Stimulated activated CD8-positive, alpha-beta memory T cell treated with anti-CD3 and anti-CD28 coated beads, Interleukin-15, amount 100 ng/mL, for 24 hours (primary cell): Measurements from ENCODE around the gene MYH9.
"Not testable (repeated sequence)": the region's sequence is repeated elsewhere in the genome, so short reads cannot be mapped to it uniquely, and the experiment has no call there.

Experiments used
- DNase-seq: peaks from one replicate; pipeline ENCODE4 v3.0.0-alpha.2; 2020; ENCODE audit warnings: low read depth

Gene MYH9

DNA sequence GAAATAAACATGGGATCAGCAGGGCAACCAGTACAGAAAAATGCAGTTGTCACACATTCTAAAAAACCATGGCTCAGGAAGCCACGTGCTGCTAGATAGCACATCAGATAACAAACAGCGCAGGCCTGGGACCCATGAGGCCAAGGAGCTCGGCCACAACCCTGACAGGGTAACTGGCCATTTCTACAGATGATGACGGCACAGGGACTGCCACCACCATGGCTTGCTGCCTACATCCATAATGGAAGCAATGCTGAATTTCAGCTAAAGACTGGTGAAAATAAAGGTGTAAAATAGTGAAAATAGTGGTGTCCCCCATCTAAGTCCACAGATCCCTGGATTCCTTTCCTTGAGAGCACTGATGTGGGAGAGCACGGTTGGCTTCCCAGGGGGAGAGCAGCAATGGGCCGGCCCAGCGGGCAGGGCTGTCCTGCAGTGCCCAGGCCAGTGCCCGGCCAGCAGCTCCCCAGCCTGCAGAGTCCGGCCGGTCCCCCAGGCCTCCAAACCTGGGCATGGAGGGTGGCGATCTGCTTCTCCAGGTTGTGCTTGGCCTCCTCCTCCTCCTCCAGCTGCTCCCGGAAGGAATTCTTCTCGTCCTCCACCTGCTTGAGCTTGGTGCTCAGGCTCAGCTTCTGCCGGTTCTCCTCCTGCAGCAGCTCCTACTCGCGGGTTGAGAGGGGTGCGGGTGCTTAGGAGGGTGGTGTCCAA is 94.8 kb downstream of the MYH9 start:
- no peak for DNase-seq

DNA sequence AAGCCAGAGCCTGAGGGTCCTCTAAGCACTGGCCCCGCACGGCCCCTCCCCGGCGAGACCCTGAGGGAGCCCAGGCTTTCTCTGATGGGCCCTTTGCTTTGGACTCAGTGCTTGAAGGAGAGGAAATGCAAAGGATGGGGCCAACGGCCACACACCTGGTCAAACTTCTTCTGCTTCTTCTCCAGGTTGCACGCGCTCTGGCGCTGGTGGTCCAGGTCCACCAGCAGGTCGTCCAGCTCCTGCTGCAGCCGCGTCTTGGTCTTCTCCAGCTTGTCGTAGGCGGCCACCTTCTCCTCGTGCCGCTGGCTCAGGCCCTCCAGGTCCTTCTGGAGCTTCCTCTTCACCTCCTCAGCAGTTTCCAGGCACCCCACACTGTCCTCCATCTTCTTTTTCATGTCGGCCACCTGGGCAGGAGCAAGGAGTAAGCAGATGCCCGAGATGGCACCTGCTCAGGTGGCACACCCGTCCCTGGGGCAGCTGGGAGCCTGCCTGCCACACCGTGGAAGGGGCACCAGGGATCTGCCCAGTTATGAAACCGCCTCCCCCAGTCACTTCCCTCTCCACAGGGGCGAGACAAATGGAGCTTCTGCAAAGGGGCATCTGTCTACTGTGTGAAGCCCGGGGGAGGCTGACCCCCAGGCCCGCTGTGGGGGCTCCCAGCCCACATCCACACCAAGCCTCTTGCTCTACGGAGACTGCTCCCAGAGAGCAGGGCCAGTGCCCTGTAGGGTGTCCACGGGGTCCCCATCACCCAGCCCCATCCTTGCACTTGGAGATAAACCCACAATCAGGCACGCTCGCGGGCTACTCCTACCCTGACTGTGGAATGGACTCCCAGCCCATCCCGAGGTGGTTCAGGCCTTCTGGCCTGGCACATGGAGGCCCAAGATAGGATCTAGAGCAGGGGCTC is 95.7 kb downstream of the MYH9 start:
- no peak for DNase-seq

DNA sequence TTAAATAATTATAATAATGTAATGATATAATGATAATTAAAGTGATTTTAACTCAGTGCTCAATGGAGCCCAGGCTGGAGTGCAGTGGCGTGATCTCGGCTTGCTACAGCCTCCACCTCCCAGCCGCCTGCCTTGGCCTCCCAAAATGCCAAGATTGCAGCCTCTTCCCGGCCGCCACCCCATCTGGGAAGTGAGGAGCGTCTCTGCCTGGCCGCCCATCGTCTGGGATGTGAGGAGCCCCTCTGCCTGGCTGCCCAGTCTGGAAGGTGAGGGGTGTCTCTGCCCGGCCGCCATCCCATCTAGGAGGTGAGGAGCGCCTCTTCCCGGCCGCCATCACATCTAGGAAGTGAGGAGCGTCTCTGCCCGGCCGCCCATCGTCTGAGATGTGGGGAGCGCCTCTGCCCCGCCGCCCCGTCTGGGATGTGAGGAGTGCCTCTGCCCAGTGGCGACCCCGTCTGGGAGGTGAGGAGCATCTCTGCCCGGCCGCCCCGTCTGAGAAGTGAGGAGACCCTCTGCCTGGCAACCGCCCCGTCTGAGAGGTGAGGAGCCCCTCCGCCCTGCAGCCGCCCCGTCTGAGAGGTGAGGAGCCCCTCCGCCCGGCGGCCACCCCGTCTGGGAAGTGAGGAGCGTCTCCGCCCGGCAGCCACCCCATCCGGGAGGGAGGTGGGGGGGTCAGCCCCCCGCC is 97.2 kb downstream of the MYH9 start:
- not testable (repeated sequence) for DNase-seq

DNA sequence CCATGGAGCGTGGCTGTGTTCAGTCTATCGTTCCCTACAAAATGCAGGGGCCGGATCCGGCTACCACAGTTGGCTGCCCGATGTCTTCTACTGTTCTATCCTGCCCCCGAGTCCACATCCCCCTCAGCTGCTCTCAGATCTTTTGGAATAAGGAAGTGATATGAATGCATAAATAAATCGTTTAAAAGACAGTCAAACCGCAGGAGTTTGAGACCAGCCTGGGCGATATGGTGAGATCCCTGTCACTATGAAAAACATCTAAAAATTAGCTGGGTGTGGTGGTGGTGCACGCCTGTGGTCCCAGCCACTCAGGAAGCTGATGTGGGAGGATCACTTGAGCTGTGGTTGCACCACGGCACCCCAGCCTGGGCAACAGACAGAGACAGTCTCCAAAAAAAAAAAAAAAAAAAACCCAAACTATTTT is 97.8 kb downstream of the MYH9 start:
- not testable (repeated sequence) for DNase-seq

DNA sequence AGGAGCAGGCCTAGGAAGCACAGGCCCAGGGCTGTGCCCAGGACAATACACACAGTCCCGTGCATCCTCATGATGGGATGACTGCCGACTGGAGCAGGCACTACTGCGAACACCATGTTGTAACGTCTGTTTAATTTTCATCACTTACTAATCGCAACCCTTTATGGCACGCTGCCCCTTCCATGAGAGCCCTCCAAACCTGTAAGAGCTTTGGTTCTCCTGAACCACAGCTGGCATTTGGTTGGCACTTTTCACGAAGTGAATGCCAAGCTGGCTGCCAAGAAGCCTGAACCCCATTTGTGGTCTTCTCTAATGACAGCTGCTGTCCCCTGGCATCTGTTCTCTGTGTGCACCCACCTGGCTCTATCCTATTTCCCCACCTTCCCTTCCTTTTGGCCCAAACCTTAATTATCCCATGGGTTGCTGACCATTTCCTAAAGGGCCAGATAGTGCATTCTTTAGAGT is 98.3 kb downstream of the MYH9 start:
- no peak for DNase-seq

DNA sequence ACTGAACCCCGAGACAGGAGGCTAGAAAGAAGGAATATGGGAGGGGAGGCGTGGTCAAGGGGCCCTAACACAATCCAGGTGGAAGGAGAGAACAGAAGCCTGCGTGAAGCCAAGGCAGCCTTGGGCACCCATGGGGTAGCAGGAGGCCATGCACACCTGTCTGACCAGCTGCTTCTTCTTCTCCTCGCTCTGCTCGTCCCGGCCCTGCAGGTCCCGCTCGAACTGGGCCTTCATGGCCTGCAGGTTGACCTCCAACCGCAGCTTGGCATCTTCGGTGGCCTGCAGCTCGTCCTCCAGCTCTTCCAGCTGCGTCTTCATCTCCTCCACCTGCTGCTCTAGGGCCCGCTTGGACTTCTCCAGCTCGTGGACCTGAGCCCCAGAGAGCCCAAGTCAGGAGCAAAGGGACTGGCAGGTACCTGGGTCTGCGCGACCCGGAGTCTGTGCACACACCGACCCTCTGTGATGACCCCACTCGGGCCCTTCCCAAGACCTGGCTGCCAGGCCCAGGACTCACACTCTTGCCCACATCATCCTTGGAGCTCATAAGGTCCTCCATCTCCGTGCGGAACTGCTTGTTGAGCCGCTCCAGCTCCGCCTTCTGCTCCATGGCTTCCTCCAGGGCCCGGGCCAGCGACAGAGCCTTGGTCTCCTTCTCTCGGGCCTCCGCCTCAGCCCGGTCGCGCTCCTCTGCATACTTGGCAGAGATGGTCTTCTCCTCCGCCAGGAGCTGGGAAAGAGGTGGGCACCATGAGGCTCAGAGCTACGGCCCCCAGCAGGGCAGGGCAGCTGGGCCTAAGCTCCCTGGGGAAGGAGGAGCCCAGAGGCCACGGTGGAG is 99.0 kb downstream of the MYH9 start:
- DNase-seq, result no peak

DNA sequence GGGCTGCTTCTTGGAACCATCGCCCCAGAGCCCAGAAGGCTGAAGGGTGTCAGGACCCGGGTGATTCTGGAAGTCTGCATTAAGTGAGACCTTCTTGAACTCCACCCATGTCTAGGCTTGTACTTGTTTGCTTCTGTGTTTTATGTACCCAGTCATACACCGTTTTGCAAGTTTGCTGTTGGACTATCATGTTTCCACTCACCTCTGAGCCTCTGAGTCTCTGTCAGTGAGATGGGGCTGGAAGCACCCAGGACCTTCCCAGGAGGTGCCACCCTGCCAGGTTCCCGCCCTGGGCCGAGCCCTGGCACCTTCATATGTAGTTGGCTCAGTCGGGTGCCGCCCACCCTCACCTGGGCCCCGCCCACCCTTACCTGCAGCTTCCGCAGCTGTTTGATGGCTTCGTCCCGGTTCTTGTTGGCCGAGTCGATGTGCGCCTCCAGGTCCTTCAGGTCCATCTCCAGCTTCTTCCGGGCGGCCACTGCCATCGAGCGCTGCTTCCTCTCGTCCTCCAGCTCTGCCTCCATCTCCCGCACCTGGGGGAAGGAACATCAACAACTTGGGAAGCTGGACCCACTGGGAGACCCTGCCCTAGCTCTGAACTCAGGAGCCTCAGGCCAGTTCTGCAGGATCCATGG is 99.8 kb downstream of the MYH9 start:
- no peak for DNase-seq

DNA sequence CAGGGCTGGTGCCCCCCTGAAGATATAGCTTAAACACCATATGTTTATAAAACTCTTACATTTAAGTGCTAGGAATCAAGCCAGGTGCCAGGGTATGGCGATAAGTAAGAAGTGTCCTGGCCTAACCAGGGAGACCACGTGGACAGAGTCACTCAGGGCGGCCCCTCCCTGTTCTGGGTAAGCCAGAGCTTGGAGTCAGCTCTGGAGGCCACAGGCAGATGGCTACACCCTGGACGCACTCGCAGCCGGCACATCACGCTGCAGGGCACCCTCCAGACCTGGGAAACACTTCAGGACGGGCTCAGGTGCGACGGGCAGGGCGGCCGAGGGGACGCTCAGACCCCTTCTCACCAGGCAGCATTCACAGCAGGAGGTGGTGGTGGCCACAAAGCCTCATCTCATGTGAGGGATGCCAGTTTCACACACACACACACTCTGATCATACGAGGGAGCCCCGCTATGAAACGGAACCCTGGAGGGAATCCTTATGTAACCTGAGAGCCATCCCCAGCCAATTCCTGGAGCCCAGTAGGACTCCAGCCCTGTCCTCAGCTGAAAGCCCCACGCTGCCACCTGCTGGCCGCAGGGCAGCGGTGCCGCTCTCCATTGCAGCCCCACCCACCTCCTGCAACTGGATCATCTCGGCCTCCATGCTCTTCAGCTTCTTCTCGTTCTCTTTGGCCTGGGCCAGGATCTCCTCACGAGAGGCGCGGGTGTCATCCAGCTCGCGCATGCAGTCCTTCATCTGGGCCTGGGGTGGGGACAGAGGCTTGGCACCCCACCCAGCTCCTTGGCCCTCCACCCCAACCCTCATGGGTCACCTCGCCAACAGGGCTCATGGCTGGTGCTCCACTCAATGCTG is 101.4 kb downstream of the MYH9 start:
- DNase-seq, result peak; percentile 60

DNA sequence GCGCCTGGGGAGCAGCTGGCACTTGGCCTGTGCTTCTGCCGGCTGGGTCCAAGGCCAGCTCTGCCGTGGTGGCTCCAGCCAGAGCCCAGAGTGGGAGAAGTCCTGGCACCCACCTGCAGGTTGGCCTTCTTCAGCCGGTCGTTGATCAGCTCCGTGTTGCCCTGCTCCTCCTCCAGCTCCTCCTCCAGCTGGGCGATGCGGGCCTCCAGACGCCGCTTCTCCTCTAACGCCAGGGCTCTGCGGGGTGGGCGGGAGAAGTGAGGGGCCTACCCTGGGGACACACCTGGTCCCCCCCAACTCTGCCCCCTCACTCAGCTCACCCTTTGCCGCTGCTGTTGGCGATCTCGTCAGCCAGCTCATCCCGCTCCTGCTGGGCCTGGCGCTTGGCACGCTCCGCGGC is 102.2 kb downstream of the MYH9 start:
- DNase-seq, result no peak

DNA sequence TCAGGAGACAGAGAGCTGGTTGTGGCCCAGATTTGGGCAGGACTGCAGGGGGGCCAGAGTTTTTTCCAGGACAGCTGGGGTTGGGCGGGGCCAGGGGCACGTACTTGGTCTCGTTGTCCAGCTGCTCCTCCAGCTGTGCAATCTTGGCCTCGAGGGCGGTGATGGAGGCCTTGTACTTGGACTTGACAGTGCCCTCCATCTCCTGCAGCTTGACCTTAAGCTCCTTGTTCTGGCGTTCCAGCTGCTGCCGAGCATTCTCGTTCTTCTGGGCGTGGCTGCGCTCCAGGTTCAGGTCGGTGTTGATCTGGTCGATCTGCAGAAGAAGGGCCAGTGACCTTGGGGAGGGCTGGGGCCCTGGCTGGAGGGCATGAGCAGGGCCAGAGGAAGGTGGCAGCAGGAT is 102.8 kb downstream of the MYH9 start:
- DNase-seq, result no peak

DNA sequence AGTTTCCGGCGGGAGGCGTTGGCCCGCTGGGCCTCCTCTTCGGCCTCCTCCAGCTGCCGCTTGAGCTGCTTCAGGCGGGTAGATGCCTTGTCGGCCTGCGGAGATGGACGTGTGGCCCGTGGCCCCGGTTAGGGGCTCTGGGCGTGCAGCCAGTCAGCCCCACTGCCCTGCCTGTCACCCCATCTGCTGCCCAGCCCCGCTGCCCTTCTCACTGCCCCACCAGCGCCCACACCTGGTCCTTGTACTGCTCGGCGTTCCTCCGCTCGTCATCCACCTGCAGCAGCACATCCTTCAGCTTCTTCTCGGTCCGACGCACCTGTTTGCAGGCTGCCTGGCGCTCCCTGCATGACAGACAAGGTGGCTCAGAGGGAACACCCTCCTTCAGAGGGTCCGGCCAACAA is 103.6 kb downstream of the MYH9 start:
- no peak for DNase-seq

DNA sequence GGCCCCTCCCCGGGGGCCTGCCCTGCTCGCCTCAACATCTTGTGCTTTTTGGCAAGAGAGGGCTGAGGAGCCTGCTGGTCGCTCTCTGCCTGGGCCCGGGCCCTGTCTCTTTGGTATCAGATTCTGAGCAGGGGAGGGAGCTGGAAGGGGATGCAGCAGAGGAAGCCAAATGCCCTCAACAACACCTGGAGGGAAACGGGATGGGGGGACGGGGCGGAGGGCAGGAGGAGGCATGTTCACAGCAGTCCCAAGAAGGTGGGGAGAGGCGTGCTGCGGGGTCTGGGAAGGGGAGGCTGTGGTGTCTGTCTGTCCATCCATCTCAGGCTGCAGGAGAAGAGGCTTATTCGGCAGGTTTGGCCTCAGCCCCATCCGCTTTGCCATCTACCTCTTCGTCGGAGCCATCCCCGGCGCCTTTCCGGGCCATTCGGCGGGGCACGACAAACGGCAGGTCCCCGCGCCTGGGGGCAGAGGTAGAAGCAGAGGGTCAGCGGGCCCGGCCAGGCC is 105.4 kb downstream of the MYH9 start:
- no peak for DNase-seq

DNA sequence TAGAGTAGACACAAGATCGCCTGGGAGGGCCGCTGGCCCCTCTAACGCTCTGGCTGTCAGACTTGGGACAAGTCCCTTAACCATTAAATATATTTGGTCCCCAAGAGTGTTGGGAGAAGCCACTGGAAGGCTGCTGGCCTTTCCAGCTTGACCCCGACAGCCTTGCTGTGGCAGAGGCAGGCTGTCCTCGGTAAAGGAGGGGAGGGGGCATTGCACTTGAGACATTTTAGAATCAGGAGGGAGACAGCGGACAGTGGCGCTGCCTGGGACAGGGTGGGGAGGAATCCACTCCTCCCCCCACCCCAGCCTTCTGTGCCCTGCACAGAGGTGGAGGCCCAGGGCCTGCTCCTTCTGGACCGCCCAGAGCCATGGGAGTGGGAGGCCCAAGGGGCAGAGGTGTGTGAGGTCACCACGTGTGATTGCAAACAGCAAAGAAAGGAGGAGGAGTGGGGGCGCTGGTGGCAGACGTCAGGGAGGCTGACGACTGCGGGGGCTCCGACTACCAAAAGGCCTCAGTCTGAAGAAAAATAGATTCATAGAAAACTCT is 105.9 kb downstream of the MYH9 start:
- no peak for DNase-seq

DNA sequence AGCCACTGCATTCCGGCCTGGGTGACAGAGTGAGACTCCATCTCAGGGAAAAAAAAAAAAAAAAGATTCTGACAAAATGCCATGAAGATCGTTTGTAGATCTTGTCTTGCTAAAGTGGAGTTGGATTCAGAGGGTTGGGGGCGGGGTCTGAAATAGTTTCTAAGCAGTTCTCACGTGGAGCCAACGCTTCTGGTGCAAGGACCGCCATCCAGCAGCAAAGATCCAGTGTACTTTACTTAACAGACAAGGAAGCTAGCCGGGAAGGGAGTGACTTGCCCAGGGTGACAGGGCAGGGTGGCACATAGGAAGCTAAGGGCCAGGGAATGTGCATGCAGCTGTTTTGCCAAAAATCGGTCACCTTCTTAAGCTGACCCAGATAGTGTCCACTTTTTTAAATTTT is 107.4 kb downstream of the MYH9 start:
- DNase-seq, result no peak

DNA sequence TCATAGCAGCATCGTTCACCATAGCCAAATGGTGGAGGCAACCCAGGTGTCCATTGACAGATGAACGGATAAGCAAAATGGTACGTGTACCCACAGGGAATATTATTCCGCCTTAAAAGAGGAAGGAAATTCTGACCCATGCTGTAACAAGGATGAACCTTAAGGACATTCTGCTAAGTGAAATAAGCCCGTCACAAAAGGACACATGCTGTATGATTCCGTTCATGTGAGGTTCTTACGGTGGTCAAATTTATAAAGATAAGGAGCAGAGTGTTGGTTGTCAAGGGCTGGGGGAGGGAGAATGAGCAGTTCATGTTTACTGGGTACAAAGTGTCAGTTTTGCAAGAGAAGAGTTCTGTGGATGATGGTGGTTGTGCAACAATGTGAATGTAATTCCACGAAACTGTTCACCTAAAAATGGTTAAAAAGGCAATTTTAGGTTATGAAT is 108.5 kb downstream of the MYH9 start:
- no peak for DNase-seq

DNA sequence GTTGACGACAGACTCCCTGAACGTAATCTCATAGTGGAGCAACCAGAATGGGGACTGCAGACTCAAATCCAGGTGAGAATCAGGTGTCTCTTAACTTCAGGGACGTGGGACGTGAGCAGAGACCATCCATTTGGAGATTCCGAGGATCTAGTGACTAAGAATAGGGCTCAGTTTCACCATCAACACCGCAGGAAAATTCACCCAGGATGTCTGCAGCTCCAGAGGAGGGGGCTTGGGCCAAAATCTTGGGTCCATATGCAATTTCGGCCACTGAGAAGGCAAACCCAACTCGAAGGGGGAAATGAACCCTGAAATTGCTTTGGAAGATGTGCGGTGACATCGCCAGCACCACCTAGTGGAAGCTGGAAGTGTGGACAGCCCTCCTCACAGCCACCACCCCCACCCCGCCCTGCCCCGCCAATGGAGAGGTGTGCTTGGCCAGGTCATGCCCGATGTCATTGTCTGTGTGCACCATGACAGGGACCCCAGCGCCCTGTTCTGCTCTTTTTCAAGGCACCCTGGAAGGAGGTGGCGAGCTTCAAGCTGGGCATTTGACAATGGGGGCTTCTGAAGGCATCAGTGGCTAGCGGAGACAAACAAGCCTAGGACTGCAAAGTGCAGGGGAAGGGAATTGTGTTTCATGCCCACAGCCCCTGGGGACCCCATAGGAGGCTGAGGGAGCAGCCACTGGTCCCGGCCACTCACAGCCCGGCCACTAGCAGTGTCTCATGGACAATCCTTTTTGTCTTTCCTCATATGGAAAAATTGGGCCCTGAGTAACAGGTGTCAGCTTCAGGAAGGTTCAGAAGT is 110.1 kb downstream of the MYH9 start:
- DNase-seq, result peak; percentile 35

DNA sequence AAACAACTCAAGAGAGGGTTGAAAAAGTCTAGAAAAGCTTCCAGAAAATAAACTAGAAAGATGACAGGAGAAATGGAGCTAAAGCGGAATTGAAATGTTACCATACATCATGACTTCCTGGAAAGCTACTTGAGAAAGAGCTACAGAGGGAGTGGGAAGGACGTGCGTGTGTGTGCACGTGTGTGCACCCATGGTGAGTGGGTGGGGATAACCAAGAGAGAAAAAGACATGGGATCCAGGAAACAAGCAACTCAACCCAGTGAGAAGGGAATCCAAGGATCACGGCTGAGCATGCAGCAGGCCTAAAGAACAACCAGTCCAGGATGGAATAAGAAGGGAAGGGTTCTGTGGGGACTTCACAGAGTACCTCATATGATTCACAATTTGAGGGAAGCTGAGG is 113.2 kb downstream of the MYH9 start:
- DNase-seq, result no peak

DNA sequence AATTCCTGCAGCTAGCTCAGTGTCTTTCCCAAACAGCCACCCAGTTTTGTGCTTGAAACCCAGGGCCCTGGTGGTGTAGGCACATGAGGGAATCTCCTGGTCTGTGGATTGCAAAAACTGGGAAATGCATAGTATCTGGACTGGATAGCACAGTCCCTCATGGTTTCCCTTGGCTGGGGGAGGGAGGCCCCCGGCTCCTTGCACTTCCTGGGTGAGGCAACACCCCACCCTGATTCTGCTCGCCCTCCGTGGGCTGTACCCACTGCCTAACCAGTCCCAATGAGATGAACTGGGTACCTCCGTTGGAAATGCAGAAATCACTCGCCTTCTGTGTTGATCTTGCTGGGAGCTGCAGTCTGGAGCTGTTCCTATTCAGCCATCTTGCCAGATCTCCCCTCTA is 115.8 kb downstream of the MYH9 start:
- not testable (repeated sequence) for DNase-seq

DNA sequence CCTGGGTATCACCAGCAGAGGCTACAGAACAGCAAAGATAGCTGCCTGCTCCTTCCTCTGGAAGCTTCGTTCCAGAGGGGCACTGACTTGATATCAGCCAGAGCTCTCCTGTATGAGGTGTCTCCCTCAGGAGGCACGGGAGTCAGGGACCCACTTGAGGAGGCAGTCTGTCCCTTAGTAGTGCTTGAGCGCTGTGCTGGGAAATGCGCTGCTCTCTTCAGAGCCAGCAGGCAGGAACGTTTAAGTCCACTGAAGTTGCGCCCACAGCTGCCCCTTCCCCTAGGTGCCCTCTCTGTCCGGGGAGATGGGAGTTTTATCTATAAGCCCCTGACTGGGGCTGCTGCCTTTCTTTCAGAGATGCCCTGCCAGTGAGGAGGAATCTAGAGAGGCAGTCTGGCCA is 116.5 kb downstream of the MYH9 start:
- DNase-seq, result not testable (repeated sequence)
